Measurements from ENCODE around the gene XG.

- no peak for TF ChIP-seq CTCF (IDR thresholded peaks at IDR 0.05; ENCODE audit: low read depth, low read length, poor library complexity, severe bottlenecking)
- TF ChIP-seq EZH2phosphoT487 (IDR thresholded peaks at IDR 0.05; ENCODE audit: borderline replicate concordance, low read length): no peak
Measured at GRCh38 chrX:2774776-2775175, 22.9 kb downstream of the XG start.

Measured in DOHH2 (cell line).